HepG2 (cell line): Measurements from ENCODE around the gene MTRFR. TPM values are rescaled to one million over a fixed set of nuclear protein-coding genes. Genes with fewer than 3 reads are reported as not detected.

Experiments
- ERF ChIP-seq: IDR thresholded peaks from 2 replicates; pipeline ENCODE4 v1.6.1; 2018; ENCODE audit warnings: missing biosample characterization, missing genetic modification reagents
- IKZF4 ChIP-seq: sonication (generic); formaldehyde crosslinking; IDR thresholded peaks from 2 replicates; pipeline ENCODE4 v1.5.1; 2020; ENCODE audit warnings: borderline replicate concordance, mild to moderate bottlenecking, low read depth, missing genetic modification reagents; ENCODE audit errors: not compliant biosample characterization
- LRRFIP1 ChIP-seq: sonication (generic); formaldehyde crosslinking; conservative IDR thresholded peaks from 2 replicates; pipeline ENCODE4 v1.4.0; 2020; ENCODE audit warnings: missing genetic modification reagents
- NCOA5 ChIP-seq: sonication (generic); formaldehyde crosslinking; IDR thresholded peaks from 2 replicates; pipeline ENCODE4 v1.4.0; 2020; ENCODE audit warnings: missing genetic modification reagents
- NFRKB ChIP-seq: fragments of 450-650 bp; IDR thresholded peaks from 2 replicates; pipeline ENCODE4 v1.6.1; 2017
- PRDM15 ChIP-seq: sonication (generic); formaldehyde crosslinking; IDR thresholded peaks from 2 replicates; pipeline ENCODE4 v1.4.0; 2020; ENCODE audit warnings: missing genetic modification reagents
- RBAK ChIP-seq: sonication (generic); formaldehyde crosslinking; IDR thresholded peaks from 2 replicates; pipeline ENCODE4 v1.5.1; 2020; ENCODE audit warnings: mild to moderate bottlenecking, missing genetic modification reagents
- RFX1 ChIP-seq: fragments of 450-650 bp; IDR thresholded peaks from 2 replicates; pipeline ENCODE4 v1.6.1; 2017
- RNF219 ChIP-seq: sonication (generic); formaldehyde crosslinking; IDR thresholded peaks from 2 replicates; pipeline ENCODE4 v1.5.0; 2020; ENCODE audit warnings: mild to moderate bottlenecking, missing genetic modification reagents
- SNRNP70 ChIP-seq: fragments of 200-400 bp; formaldehyde crosslinking; IDR thresholded peaks from 2 replicates; pipeline ENCODE4 v1.6.1; 2017; ENCODE audit warnings: mild to moderate bottlenecking, low read depth, low read length, moderate library complexity
- UBTF ChIP-seq: sonication (generic); formaldehyde crosslinking; IDR thresholded peaks from 2 replicates; pipeline ENCODE4 v1.4.0; 2020; ENCODE audit warnings: mild to moderate bottlenecking, missing genetic modification reagents
- ZMAT3 ChIP-seq: sonication (generic); formaldehyde crosslinking; conservative IDR thresholded peaks from 2 replicates; pipeline ENCODE4 v1.7.0; 2021; ENCODE audit warnings: missing genetic modification reagents
- ZMYM4 ChIP-seq: sonication (generic); formaldehyde crosslinking; IDR thresholded peaks from 2 replicates; pipeline ENCODE4 v1.8.1; 2023; ENCODE audit warnings: mild to moderate bottlenecking, missing genetic modification reagents
- ZNF276 ChIP-seq: sonication (generic); formaldehyde crosslinking; IDR thresholded peaks from 2 replicates; pipeline ENCODE4 v1.4.0; 2020; ENCODE audit warnings: mild to moderate bottlenecking, low read depth, missing genetic modification reagents
- ZNF354B ChIP-seq: sonication (generic); formaldehyde crosslinking; IDR thresholded peaks from 2 replicates; pipeline ENCODE4 v1.8.0; 2022; ENCODE audit warnings: mild to moderate bottlenecking, missing genetic modification reagents
- ZSCAN31 ChIP-seq: sonication (generic); formaldehyde crosslinking; IDR thresholded peaks from 2 replicates; pipeline ENCODE4 v1.5.0; 2020; ENCODE audit warnings: low read depth, mild to moderate bottlenecking, missing genetic modification reagents
- polyA plus RNA-seq, 8 experiments: library from polyadenylated mRNA; depleted of rRNA in 3 of 8; stranded (reverse) in 7 of 8; unstranded in 1 of 8; fragments of >200 nt; fragmentation: Illumina TruSeq in 4 of 8; extraction: Trizol in 4 of 8; gene quantifications; 2 replicates each; pipeline versions ENCODE4 v1.2.1 to v1.2.3, GENCODE V29; 2011 to 2016; ENCODE audit warnings: low read depth in 4 of 8, missing spikeins in 1 of 8, mixed read lengths in 1 of 8; ENCODE audit not compliant: insufficient read depth in 1 of 8
- total RNA-seq, 5 experiments: library from RNA; depleted of rRNA; stranded (reverse); fragments of >200 nt; fragmentation: Illumina TruSeq; extraction: Trizol; gene quantifications; 2 replicates each; pipeline ENCODE4 v1.2.3, GENCODE V29; 2016; ENCODE audit warnings: low read depth in 1 of 5

MTRFR gene
- total and polyA plus RNA-seq, 2 of the 13 experiments (the other 11 are each of a cell fraction or from before 2014, with no cell fraction given) = 7.1 to 9.9 TPM

GRCh38 chr12:123233505-123234308, 471 bp downstream of the MTRFR start (continued):
- TF ChIP-seq RNF219 (CRISPR knock-in tag) (no peak), ZNF354B (no peak), NFRKB (no peak), PRDM15 (CRISPR knock-in tag) (peak; percentile 54; the same call in 1 of the 2 replicates), NCOA5 (CRISPR knock-in tag) (no peak), ERF (no peak), UBTF (CRISPR knock-in tag) (peak; percentile 71), ZSCAN31 (CRISPR knock-in tag) (no peak; the same call in 1 of the 2 replicates), RFX1 (no peak), ZNF276 (CRISPR knock-in tag) (no peak), ZMYM4 (no peak), IKZF4 (CRISPR knock-in tag) (no peak), LRRFIP1 (CRISPR knock-in tag) (no peak), SNRNP70 (no peak), ZMAT3 (CRISPR knock-in tag) (no peak; the same call in 1 of the 2 replicates), RBAK (CRISPR knock-in tag) (no peak)
